ENCODE measurements around the gene TARBP2. TPM values are rescaled to one million over a fixed set of nuclear protein-coding genes. Genes with fewer than 3 reads are reported as not detected.
A peak's percentile ranks its signal among the peaks of the same experiment; 100 is the strongest.

The TARBP2 gene
- polyA plus RNA-seq, 1 of the 3 experiments (the other 2 are of a cell fraction): 57.8 TPM

- H3K4me1 ChIP-seq (ENCODE audit: control insufficient read depth in 1 of 2, insufficient read depth in 2 of 2, low read depth in 1 of 2, low read length in 1 of 2): peaks cover 30 to 41% of the 10 kb centered on the region in 2 experiments
- H3K9ac ChIP-seq: peak within 1 kb of the TSS; percentile 72
- no peaks in the 10 kb centered on the region for H3K27me3 ChIP-seq (ENCODE audit: insufficient read depth)
- under 1% methylated on average over 34 of the region's 51 CpGs for WGBS (ENCODE audit: low lambda C conversion rate)
- peaks cover 15% of the 10 kb centered on the region for H3F3A ChIP-seq (replicated peaks; ENCODE audit: insufficient read depth)
- peaks cover 9 to 17% of the 10 kb centered on the region in 2 experiments for H3K36me3 ChIP-seq (replicated peaks in 1 of 2; ENCODE audit: control insufficient read depth in 1 of 2, insufficient read depth in 2 of 2, low read length in 1 of 2)
- H3K27ac ChIP-seq (ENCODE audit: low read depth in 2 of 2, low read length in 1 of 2): peak within 1 kb of the TSS; percentile 88 to 94
- CTCF ChIA-PET: interaction anchor here (0.9 to 8.2 kb wide), 10 partner anchors 9 to 287 kb away, joined by 3 to 46 read pairs (median 6); partner anchors contain the start of genes AAAS and NPFF
- H3K9me2 ChIP-seq: no peaks in the 10 kb centered on the region
- H3K4me3 ChIP-seq (ENCODE audit: low read depth in 2 of 2, low read length in 1 of 2): peak within 1 kb of the TSS; percentile 52 to 72
- no peaks in the 10 kb centered on the region for H4K20me1 ChIP-seq (ENCODE audit: insufficient read depth)
- POLR2A ChIA-PET: interaction anchor here (0.6 to 2.8 kb wide), 7 partner anchors 18 to 179 kb away, joined by 3 to 18 read pairs (median 9); partner anchors contain the start of genes AAAS, ATP5MC2 and SP1
- TF ChIP-seq EP300 (IDR thresholded peaks at IDR 0.05; ENCODE audit: borderline replicate concordance in 1 of 2, low read depth in 1 of 2, low read length in 1 of 2) (no peak), RAD21 (IDR thresholded peaks at IDR 0.05; ENCODE audit: low read length) (no peak), RFX5 (IDR thresholded peaks at IDR 0.05; ENCODE audit: low read length) (no peak), MAX (IDR thresholded peaks at IDR 0.05; ENCODE audit: low read depth) (peak; percentile 70), POLR2AphosphoS5 (IDR thresholded peaks at IDR 0.05; ENCODE audit: low read depth, low read length) (peak; percentile 25; the same call in 1 of the 2 replicates), SMC3 (IDR thresholded peaks at IDR 0.05; ENCODE audit: low read depth, low read length) (0 out of 2 replicates have a peak, but pooled peaks have one; percentile 5), SIN3A (IDR thresholded peaks at IDR 0.05; ENCODE audit: borderline replicate concordance, low read depth, low read length) (peak; percentile 67; the same call in 1 of the 2 replicates), MXI1 (IDR thresholded peaks at IDR 0.05; ENCODE audit: low read depth, low read length) (peak; percentile 55; the same call in 1 of the 2 replicates), PBX3 (IDR thresholded peaks at IDR 0.05) (peak; percentile 59), FOXM1 (IDR thresholded peaks at IDR 0.05; ENCODE audit: low read depth) (no peak), YY1 (IDR thresholded peaks at IDR 0.05; ENCODE audit: low read depth) (no peak; the same call in 1 of the 2 replicates), USF2 (IDR thresholded peaks at IDR 0.05; ENCODE audit: borderline replicate concordance, low read depth, low read length) (no peak)
- peak; percentile 79 for DNase-seq
- H3K4me2 ChIP-seq: peak within 1 kb of the TSS; percentile 88
- H3K9me3 ChIP-seq: no peaks in the 10 kb centered on the region
- H3K79me2 ChIP-seq (ENCODE audit: insufficient read depth): peaks cover 54% of the 10 kb centered on the region
- H2AFZ ChIP-seq (ENCODE audit: low read depth): peak within 1 kb of the TSS; percentile 69
Observed at GRCh38 chr12:53499266-53500141, 1.6 kb upstream of the TARBP2 start, which contains the start of gene MAP3K12. TSS of gene MAP3K12 (minus strand) at chr12:53499458. CDS start at chr12:53487391, 12,067 bp downstream.

Data from SK-N-SH (cell line).